ENCODE data around the gene KRT24.

The KRT24 gene

DNA sequence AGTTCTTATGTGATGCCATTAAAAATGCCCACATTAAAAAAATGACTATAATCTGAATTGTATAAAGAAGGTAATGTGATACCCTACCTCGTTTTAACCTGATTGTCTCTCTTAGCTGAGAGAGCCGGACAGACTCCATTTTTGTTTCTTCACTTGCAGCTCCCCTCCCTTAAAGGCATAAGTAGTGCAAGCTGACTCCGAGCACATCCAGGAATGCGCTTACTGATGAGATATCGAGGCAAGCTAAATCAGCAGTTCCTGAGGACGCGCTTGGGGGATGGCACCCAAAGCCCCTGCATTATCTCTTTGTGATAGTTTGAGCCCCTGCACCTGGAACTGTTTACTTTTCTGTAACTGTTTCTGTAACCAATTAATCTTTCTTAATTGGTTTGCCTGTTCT is 6.3 kb downstream of the KRT24 start:
- Histone ChIP-seq H3K27ac (no peak overlapping the region), H3K4me3 (no peak overlapping the region)
- no peak for TF ChIP-seq CTCF (IDR thresholded peaks at IDR 0.05)
- no peak for DNase-seq (ENCODE audit: low spot score)

- TF ChIP-seq CTCF (IDR thresholded peaks at IDR 0.05), result no peak
- DNase-seq (ENCODE audit: low spot score), result no peak
- no peak overlapping the region for H3K4me3 ChIP-seq
- no peak overlapping the region for H3K27ac ChIP-seq
These were observed 6.9 kb downstream of the KRT24 start for GRCh38 chr17:40696651-40697072.

DNA sequence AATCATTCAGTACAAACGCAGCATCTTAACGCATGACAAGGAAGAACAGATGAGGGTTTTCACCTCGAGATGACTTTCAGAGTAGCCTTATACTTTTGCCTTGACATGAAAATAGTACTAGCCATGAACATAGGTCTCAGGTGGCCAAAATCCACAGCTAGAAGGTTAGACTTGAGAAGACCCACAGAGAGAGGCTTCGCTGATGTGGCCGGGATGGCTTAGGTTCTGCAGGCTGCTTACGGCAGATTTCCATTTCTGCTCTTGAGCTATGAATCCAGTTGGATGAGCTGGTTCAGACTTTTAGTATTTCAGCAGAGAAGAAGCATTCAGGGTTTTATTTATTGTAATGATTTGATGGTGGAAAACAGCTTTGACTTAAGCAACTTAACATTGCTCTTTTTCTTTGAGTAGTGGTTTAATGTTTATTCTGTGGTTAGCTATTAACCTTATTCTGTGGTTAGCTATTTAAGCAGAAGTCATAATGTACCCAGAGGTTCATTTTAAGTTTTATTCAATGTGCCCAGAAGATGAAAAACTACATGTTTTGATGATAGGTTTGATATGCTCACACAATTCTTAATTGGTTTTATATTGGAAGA is 7.6 kb downstream of the KRT24 start:
- no peak overlapping the region for H3K4me3 ChIP-seq

GRCh38 chr17:40694584-40694983 is 9.0 kb downstream of the KRT24 start:
- no peak for DNase-seq (ENCODE audit: low spot score)
- no peak for TF ChIP-seq CTCF (IDR thresholded peaks at IDR 0.05)
- Histone ChIP-seq H3K4me3 (no peak overlapping the region), H3K27ac (no peak overlapping the region)

More for the DNA sequence above, 7.6 kb downstream of the KRT24 start:
- no peak for DNase-seq (ENCODE audit: low spot score)
- H3K27ac ChIP-seq, result no peak overlapping the region
- no peak for TF ChIP-seq CTCF (IDR thresholded peaks at IDR 0.05)

- Histone ChIP-seq H3K27ac (no peak overlapping the region), H3K4me3 (no peak overlapping the region)
- no peak for DNase-seq (ENCODE audit: low spot score)
- no peak for TF ChIP-seq CTCF (IDR thresholded peaks at IDR 0.05)
These were observed 16.4 kb downstream of the KRT24 start for GRCh38 chr17:40687106-40687505.

GRCh38 chr17:40686192-40686591 is 17.4 kb downstream of the KRT24 start:
- no peak for DNase-seq (ENCODE audit: low spot score)

More at GRCh38 chr17:40686192-40686591, 17.4 kb downstream of the KRT24 start:
- Histone ChIP-seq H3K27ac (no peak overlapping the region), H3K4me3 (no peak overlapping the region)
- no peak for TF ChIP-seq CTCF (IDR thresholded peaks at IDR 0.05)
